GM18505 (cell line): ENCODE measurements around the gene NTNG1.

Experiments
- ATAC-seq: cut with Tn5 transposase; IDR thresholded peaks from one replicate; pipeline ENCODE4 v1.9.1; 2021; ENCODE audit not compliant: unreplicated experiment
- POLR2A ChIP-seq: IDR thresholded peaks from 4 replicates; pipeline ENCODE4 v1.6.1; 2011; ENCODE audit warnings: borderline replicate concordance; ENCODE audit not compliant: insufficient read depth, insufficient read length; ENCODE audit errors: extremely low read depth

The NTNG1 gene

DNA sequence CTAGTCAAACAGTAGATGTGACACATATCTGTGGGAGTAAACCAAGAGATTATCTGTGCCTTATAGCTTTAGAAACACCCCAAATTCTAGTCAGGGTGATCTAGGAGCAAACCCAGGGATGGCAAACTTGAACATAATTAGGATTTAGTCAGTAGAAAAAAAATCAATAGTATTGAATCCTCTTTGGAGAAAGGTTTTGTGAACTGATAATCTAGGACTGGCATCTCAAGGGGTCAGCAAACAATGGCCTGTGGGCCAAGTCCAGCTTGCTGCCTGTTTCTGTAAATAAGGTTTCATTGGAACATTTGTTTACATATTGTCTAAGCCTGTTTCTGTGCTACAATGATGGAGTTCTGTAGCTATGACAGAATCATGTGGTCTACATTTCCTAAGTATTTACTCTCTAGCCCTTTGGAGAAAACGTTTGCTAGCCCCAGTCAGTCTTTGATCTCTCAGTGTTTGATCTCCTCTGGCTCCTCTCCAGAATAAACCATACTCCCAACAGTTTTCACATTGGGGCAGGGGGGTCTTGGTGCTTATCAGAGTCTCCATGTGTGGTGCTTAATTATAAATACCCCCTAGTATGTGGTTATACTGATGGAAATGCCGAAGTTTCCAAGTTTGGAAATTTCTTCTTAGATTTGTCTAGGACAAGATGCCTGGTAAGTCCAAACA is 385.8 kb downstream of the NTNG1 start:
- TF ChIP-seq POLR2A: no peak
- ATAC-seq: no peak

DNA sequence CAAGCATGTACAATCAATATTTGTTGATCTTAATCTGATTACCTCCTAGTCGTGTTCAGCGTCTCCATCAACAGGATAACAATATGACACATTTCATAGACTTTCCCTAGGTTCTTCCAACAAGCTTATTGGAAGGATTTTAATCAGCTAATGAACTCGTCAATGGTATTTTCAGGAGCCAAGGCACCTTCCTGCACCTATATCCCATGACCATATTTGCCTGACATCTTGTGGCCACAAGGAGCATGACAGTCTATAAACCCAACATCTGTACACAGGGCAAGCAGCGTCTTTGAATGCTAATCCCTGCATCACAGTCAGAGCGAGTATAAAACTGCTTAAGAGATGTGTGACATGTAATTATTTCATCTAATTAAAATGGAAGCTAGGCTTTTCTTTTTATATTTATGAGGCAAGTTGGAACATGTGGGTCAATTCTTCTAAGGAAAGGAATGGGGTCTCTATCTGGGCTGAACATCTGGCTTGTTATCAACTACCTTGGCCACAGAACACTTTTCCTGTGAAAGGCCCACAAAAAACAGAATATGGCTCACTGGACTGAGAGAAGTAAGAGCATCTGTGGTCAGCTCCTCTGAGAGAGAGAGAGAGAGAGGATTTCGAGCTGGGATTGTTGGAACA is 388.8 kb downstream of the NTNG1 start:
- peak; percentile 95 for ATAC-seq
- no peak for TF ChIP-seq POLR2A

DNA sequence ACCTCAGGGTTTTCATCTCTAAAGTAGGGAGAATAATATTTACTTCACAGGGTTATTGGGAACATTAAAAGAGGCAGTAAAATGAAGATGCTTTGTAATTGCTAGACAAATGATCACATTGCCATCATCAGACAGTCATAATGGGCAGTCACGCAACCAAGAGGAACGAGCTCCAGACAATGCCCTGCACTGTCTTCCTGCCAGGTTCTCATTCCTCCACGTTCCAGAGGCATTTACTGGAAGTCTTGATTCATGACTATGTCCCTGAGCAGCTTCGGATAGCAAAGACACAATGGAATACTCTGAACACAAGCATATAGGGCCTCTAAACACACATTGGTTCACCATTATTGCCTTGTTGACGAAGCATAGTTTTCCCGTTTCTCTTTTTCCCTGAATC is 389.7 kb downstream of the NTNG1 start:
- no peak for ATAC-seq
- no peak for TF ChIP-seq POLR2A

DNA sequence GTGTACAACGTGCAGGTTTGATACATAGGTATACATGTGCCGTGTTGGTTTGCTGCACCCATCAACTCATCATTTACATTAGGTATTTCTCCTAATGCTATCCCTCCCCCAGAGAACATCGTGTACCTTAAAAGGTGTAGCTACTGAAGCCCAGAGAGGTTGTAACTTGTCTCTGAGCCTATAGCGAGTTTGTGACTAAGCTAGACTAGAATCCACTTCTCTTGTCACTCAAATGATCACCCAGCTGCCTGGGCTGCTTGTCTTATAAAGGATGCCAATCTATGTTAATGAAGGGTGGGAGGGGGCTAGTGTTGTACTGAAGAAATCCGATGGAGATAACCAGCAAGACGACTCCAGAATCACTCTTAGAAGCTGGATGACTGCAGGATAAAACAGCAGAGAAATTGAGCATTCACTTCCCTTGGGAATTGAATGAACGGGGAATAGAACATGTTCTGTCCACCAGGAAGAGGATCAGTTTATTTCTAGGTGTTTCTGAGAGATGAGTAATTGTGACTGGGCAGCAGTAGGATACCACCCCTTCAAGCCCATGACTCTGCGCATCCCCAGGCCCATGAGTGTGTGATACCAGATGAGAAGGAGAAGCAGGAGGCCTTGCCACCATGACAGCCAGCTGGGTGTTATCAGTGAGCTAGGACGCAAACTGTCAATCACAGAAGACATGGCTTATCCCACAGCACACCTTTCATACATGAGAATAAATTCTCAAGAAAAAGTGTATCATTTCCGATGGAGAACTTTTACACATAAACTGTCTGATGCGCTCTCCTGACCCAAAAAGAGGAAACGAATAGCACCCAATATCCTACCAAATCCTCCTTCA is 390.4 kb downstream of the NTNG1 start:
- no peak for TF ChIP-seq POLR2A
- no peak for ATAC-seq

GRCh38 chr1:107532318-107532717 is 391.5 kb downstream of the NTNG1 start:
- no peak for TF ChIP-seq POLR2A
- ATAC-seq: no peak
